GM19468 (cell line): ENCODE measurements around the gene CPED1.

Source experiments
- ATAC-seq: cut with Tn5 transposase; IDR thresholded peaks from one replicate; pipeline ENCODE4 v1.9.1; 2021; ENCODE audit warnings: mild to moderate bottlenecking, moderate library complexity, moderate number of reproducible peaks; ENCODE audit not compliant: unreplicated experiment; ENCODE audit errors: extremely low read depth

Gene CPED1

DNA sequence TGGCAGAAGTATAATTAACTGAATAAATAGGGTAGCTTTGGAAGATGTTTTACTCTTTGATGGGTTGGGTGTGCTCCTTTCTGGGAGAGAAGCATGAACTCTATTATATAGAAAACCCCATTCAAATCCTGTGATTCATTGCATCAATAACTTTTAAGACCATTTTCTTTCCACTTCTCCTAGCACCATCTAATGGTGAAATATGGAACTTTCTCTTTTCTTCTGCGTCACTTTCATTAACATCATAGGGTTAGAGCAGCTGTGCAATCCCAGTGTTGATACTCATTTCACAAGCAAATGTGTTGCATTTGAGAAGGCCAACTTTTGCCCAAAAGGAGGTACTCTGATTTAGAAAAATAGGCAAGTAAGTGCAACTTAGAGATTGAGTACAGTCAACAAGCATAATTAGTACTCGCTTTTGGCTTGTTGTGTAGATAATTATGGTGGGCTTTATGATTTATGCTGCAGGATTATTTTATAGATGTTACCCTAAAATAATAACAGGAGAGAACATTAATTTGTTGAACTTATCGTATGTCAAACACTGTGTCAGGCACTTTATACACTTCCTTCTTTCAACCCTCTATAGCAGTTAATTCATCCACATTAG lies 92.9 kb downstream of the CPED1 start:
- peak; percentile 75 for ATAC-seq

DNA sequence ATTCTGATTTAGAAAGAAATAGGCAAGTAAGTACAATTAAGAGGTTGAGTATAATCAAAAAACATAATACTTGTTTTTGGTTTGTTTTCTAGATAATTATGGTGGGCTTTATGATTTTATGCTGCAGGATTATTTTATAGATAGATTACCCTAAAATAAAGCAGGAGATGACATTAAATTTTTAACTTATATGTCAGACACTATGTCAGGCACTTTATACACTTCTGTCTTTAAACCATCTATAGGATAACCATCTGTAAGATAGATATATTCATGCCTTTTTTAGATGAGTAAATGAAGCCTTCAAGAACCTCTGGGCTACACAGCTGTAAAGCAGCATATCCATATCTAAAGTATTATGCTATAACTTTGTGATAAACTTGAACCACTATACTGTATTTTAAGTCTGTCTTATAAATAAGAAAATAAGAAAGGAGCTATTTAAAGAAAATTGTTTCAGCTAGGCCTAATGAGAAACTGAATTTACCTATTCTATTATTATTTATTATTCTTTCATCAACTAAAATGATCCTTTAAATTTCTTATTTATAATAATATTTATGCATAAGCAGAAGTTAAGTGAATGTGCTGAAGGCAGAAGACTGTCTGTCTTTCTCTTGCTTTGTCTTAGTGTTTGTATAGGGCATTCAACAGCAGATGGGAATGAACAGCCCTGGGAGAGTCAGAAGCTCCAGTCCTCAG lies 94.0 kb downstream of the CPED1 start:
- no peak for ATAC-seq

DNA sequence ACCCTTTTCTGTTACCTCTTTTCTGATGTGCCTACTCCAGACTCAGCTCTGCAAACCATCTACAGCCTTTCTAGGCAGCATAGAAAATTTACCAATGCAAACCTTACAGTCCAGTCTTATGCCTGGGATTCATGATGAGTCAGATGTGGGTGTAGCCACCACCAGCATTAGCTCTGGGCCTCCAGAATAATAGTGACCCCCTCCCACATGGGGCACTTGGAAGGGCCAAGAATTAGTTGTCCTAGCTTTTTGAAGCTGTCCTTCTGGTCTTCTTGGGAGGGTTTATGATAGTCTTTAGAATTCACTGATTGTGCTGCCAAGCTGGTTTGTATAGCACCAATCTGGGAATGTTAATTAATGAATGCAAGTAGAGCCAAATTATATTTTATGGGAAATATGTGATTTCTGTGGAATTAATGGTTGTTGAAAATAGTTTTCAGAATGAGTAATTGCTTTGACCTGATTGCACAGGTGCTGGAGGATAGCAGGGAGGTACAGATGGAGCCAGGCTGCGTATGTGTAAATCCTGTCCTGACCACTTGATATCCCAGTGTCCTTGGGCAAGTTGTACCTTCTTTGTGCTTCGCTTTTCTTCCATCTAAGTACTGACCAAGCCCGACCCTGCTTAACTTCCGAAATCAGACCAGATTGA lies 94.8 kb downstream of the CPED1 start:
- ATAC-seq = no peak

DNA sequence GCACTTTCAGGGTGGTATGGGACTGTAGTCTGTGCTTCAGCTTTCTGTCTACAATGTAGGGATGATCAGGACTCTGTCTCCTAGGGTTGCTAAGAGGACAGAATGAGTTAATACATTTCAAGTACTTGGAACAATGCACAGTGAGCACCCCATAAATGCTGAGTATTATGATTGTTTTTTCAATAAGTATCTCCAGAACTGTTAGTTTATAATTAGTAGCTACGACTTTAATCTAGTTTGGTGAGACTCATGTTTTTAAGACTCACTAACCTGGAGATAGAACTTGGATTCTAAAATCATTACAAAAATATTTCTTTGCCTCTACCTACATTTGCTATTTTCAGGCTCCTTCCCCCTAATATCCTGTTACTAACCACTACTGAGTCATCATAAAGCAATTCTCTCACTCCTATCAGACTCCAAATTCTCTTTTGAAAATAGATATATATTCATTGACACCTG lies 95.3 kb downstream of the CPED1 start:
- ATAC-seq = no peak

DNA sequence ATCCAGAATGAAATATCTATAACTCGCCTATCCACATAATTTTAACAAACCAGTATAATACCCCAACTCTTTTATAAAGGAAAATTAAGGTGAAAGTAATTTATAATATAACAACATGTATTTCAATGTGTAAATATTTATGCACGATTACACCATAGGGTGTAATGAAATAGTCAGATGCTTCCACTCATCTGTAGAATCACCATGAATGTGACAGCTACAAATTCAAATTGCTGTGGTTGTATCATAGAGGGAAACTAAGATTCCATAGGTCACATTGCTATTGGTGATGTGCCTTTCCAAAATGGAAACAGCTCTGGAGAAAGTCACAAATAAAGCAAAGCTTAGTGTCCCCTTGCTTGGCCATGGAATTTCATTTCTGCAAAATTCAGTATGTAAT lies 95.7 kb downstream of the CPED1 start:
- no peak for ATAC-seq

DNA sequence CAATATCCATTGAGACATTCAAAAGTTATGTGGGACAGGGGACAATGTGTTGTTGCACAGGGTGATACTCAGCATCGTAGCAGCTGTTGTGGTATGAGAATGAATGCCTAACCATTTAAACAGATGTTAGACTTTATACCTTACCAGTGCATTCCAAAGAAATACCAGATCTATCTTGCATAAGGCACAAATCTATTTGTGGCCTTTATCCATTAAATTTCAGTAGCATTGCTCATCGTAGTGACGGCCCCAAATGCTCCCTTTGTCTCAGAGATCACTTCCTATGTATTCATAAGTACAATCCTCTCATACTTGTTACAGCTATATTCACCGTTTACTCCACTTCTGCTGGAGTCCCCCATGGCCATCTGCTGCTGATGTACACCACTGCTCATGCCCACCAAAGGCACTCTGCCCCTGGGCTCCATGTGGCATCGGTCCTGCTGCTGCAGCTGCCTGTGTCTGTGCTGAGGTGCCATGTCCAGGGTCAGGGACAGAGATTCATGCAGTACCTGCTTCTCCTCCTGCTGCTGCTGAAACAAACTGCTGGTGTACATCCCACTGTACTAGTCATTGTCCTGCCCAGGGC lies 96.3 kb downstream of the CPED1 start:
- no peak for ATAC-seq

DNA sequence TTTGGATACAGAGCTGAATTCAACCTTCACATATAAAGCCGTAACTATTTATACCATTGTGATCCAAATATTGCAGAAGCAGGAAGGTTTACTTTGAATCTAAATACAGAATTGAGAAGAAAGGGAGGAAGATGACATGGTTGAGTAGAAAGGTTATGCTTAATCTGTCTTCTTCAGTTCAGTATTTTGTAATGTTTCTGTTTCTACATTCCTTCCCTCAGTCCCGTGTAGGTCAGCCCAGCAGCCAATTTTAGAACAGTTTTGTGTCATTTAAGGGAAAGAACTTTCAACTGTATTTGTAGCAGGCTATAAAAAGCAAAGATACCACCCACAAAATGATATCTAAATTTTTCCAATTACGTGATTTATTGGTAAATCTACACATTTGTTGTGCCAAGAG lies 97.4 kb downstream of the CPED1 start:
- no peak for ATAC-seq

DNA sequence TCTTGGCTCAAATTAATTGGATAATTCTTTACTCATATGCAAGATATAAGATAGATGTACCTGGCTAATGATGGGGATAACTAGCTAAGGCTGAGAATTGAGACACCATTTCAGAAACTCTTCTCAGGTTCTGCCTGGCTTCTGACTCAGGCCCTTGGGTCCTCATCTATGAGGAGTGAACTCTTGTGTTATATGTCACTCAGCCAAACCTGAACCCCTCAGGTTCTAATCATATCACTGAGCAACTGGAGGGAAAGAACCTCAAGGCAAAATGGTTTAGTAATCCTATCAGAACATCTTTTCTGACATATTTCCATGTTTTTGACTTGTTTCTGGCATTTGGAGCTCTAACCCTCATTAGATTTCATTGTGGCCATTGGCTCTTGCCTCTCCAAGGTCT lies 100.4 kb downstream of the CPED1 start:
- no peak for ATAC-seq

DNA sequence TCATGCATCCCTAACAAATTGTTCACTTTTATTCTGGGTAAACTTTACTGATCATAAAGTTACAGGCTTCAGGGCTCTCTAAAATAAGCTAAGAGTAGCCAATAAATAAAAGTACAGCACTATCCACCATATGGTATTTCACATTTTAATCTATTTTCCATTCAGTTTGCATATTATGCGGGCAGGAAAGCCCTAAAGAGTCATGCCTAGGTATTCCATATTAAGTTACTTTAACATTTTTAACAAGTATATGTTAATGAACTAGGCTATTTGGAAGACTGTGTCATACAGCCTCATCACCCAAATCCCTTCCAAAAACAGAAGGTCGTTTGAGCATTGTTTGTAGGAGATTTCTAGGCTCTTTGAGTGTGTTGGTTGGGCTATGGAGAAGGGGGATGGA lies 106.3 kb downstream of the CPED1 start:
- no peak for ATAC-seq

DNA sequence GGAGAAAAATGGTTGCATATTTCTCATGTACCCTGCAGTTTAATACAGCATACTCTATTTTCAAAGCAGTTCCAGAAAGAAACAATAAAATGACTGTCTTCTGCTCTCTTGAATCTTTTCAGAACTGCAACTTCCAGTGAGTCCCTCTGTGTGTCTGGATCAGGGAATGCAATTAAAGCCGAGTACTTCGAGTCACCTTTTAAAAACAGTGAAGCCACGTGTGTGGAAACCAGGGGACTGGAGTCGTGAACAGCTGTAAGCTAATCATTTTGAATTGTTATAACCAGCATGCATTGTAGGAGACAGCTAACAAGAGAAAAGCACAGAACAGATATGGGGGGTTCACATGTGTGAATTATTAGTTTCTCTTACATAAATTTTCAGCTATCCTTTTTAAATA lies 109.1 kb downstream of the CPED1 start:
- no peak for ATAC-seq

DNA sequence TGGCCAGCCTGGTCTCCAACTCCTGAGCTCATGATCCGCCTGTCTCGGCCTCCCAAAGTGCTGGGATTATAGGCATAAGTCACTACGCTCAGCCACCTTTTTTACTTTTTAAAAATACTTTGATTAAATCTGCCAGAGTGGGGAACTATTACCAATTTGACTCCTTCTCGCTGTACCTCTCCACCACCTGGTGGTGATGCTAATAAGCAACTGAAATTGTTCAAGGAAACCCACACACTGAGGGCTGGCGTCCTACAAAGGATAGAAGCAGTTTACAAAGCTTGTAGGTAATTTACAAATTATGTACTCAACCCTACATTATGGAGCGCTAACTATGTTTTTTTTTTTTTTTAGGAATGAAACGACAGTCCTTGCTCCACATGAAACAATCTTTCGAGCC lies 111.1 kb downstream of the CPED1 start:
- no peak for ATAC-seq

DNA sequence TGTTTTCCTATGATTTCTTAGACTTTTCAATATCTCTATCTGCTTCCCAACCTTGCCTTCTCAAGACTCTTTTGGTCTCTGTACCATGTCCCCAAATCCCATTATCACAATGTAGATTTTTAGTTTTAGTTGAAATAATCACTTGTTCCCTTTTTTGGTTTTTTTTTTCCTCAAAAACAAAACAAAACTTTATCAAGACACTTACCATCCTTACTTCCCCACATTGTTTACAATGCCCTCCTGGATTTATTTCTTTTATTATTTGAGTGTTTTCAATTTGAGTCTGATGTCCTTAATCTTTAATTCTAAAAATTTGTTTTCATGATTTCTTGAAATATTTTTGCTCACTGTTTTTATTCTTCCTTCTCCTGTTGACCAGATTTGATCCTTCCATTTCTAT lies 112.6 kb downstream of the CPED1 start:
- ATAC-seq = no peak

DNA sequence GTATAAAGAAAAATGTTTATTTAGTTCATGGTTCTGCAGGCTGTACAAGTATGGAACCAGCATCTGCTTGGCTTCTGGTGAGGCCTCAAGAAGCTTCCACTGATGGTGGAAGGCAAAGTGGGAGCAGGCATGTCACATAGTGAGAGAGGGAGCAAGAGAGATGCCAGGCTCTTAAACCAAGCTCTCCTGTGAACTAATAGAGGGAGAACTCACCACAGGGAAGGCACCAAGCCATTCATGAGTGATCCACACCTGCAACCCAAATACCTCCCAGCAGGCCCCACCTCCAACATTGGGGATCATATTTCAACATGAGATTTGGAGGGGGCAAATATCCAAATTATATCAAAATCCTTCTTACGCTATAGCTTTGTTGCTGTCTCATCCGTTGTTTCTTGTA lies 113.1 kb downstream of the CPED1 start:
- ATAC-seq = no peak

DNA sequence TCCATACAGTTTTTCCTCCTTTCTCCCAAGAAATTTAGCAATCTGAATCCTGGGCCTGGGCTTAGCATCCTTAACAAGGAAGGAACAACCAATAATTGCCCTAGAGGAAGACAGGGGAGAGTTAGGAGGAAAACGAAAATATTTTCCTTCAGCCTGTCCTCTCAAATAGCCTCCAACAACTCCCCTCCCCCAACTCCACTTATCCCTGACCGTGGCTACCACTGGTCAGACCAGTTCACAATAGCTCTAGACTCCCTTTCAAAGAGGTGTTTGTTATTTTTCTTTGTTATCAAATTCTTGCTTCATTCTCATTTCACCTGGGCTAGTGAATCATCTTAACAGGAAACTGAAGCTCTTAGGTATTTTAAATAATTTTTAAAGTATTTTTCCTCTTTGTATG lies 114.1 kb downstream of the CPED1 start:
- no peak for ATAC-seq

DNA sequence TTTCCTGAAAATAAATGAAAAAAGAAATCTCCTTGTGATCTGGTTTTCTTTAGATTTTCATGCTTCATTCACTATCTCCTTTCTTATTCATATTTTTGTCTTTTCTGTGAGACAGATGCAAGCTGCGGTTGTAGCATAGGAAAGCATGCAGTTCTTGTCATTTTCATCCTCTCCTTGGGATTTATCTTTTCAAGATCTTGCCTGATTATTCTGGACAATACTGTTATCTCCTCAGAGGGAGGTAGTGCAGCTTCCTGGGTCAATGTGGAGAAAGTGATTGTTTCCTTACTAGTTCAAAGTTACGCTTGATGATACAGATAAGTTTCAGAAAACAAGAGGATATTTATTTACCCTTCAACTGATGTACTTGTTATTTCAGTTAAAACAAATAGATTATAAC lies 114.6 kb downstream of the CPED1 start:
- no peak for ATAC-seq

DNA sequence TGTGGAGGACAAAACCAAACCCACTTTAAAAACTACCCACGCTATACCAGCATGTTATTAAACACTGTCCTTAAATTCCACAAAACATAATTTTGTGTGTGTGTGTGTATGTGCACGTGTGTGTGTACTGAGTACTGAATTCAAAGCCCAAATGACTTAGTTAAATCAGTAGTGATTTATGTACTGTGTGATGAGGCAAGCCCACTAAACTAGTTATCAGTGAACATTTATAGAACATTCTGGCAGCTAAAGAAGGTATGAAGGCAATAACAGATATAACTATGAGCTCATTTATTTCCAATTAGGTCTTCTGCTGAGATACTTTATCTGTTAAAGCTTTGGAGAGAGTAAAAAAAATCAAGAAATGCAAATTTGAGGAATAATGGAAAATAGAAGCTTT lies 115.1 kb downstream of the CPED1 start:
- ATAC-seq = no peak

DNA sequence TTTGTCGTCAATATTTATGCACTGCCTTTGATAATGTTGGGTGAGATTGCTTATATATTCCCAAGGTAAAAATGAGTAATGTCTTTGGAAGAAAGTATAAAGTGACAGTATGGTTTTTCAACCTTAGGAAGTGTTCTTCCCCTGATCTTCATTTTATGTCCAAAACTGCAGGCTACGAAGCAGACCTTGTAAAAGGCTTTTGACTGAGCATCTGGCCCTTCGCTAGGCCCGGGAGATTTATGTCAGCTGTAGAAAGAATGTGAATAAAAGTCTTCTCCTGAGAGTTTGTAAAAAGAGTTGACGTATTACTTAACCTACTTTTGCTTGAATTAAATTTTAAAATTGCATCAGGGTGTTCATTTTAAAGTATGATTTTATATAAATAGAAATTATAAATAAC lies 116.8 kb downstream of the CPED1 start:
- ATAC-seq = no peak

DNA sequence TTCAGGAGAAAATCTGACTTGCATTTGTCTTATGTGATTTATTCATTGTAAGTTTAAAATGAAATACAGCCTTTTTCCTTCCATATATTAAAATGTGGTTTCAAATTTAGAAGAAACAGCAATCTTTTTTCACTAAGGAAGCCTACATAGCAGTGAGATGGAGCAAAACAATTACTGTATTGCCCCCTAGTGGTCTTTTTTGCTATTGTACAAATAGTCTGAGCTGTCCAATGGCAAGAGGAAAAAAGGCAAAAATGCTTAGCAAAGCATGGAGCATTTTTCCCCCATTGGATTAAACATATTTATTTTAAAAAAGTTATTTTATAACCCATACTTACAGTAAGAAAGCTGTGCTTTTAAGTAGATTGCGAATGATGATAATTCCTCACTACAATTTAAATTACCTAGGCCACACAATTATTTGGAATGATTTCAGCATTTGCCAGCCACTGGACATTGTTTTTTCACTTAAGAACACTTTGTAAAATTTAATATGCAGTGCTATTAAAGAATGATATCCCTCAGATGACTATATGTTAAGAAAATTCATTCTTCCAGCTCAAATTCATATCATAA lies 119.5 kb downstream of the CPED1 start:
- ATAC-seq = peak; percentile 76

DNA sequence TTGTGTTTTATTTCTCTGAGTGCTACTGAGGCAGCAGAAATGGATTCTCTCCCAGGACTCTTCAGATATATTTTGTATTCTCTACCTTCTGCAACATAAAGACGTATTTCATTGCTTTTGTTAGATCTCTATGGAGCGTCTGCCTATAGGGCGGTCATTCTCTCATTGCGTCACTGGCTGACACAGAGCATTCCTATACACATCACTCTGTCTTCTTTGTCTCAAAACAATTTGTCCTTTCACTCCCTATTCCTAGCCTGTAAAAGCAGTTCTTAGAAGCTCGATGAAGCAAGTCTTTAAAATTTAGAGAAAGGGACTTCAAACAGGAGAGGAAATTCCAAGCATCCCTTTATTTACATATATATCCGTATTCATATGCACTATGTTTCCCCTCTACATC lies 120.6 kb downstream of the CPED1 start:
- no peak for ATAC-seq

DNA sequence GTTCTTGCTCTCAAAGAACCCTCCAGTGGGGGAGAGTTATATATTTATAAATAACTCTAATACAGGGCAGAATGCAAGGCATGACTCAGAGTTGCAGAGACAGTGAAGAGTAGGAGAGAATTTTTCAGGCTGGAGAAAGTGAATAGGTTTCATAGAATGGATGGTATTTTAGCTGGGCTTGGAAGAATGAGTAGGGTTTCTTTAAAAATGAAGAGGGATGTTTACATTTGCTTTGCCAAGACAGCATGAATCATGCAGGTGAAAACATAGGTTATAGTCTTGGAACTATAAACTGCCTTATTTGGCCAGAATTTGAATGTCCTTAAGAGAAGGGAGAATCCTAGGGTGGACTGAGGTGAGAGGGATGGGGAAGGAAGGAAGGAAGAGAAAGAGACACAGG lies 124.8 kb downstream of the CPED1 start:
- no peak for ATAC-seq

DNA sequence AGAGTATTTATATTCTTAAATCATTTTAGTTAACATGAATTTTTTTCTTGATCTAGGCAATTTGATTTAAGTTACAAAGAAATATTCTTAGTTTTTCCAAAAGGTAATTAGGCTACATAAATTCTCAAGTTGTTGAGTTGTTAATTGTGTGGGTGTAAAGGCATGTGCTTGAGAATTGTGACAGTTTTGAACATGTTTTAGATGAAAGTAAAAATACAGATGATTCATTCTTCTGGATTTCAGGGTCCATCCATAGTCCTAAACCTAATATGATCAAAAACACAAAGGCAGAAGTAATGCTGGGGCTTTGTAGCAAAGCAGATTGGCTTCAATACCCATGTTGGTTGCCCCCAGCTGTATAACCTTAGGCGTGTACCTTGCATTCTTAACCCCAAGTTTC lies 127.9 kb downstream of the CPED1 start:
- ATAC-seq = no peak
